SK-N-MC (cell line): ENCODE data around the gene ABCB10.
A peak's percentile ranks its signal among the peaks of the same experiment; 100 is the strongest.

ENCODE experiments used
- DNase-seq: peaks from one replicate; pipeline ENCODE4 v3.0.0-alpha.2; 2011; ENCODE audit warnings: low read depth, low spot score
- H3K27ac ChIP-seq: fragments of 200-600 bp; sonication (generic); 2 replicates; pipeline ENCODE4 v1.5.1; 2016; ENCODE audit warnings: mixed run types
- H3K36me3 ChIP-seq: fragments of 200-600 bp; sonication (generic); 2 replicates; pipeline ENCODE4 v1.6.1; 2017; ENCODE audit warnings: antibody characterized with exemption, low read length, mixed read lengths; ENCODE audit not compliant: insufficient read depth
- H3K4me3 ChIP-seq: fragments of 200-600 bp; sonication (generic); 2 replicates; pipeline ENCODE4 v1.5.1; 2016
- H3K9ac ChIP-seq: fragments of 200-600 bp; sonication (generic); 2 replicates; pipeline ENCODE4 v1.8.0; 2017; ENCODE audit warnings: mixed run types, mixed read lengths; ENCODE audit not compliant: insufficient read length
- H3K9me3 ChIP-seq: fragments of 200-600 bp; sonication (generic); 2 replicates; pipeline ENCODE4 v1.6.1; 2017; ENCODE audit warnings: low read depth, mild to moderate bottlenecking, antibody characterized with exemption, low read length, moderate library complexity, mixed read lengths
- EZH2 ChIP-seq: fragments of 200-600 bp; sonication (generic); IDR thresholded peaks from one replicate; pipeline ENCODE4 v1.6.1; 2017; ENCODE audit warnings: antibody characterized with exemption
- FOXP2 ChIP-seq: optimal IDR thresholded peaks from 2 replicates; pipeline ENCODE3; 2011; ENCODE audit warnings: mild to moderate bottlenecking, moderate library complexity; ENCODE audit not compliant: insufficient read depth; ENCODE audit errors: extremely low read length, control extremely low read depth
- POLR2AphosphoS5 ChIP-seq: IDR thresholded peaks from 2 replicates; pipeline ENCODE4 v1.6.1; 2012; ENCODE audit warnings: mild to moderate bottlenecking, low read depth, low read length, borderline replicate concordance

Gene ABCB10

GRCh38 chr1:229578168-229579058, 19.9 kb upstream of the ABCB10 start:
- TF ChIP-seq POLR2AphosphoS5 (no peak), EZH2 (no peak), FOXP2 (no peak)
- H3K9me3 ChIP-seq = no peaks in the 10 kb centered on the region
- H3K4me3 ChIP-seq = peak overlapping the region; percentile 65
- H3K9ac ChIP-seq = no peak overlapping the region
- no peaks in the 10 kb centered on the region for H3K36me3 ChIP-seq
- H3K27ac ChIP-seq = peak overlapping the region; percentile 63; the same call in 1 of the 2 replicates
- no peak for DNase-seq

- DNase-seq = no peak
- Histone ChIP-seq H3K27ac (no peak overlapping the region), H3K9me3 (no peaks in the 10 kb centered on the region), H3K4me3 (no peak overlapping the region), H3K9ac (no peak overlapping the region), H3K36me3 (no peaks in the 10 kb centered on the region)
- TF ChIP-seq EZH2 (no peak), POLR2AphosphoS5 (no peak), FOXP2 (no peak)
Observed at GRCh38 chr1:229574679-229575442, 16.4 kb upstream of the ABCB10 start.

DNA sequence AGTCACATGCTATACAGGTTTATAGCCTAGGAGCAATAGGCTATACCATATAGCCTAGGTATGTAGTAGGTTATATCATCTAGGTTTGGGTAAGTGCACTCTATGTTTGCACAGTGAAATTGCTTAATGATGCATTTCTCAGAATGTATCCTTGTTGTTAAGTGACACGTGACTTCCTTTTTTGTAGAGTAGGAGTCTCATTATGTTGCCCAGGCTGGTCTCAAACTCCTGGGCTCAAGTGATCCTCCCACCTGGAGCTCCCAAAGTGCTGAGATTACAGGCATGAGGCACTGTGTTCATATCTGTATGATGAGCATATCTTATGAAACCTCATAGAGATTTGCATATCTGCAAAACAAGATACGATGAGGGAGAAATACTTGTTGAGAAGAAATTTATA, 13.8 kb upstream of the ABCB10 start:
- no peaks in the 10 kb centered on the region for H3K9me3 ChIP-seq
- H3K4me3 ChIP-seq = no peak overlapping the region
- no peak for DNase-seq
- no peaks in the 10 kb centered on the region for H3K36me3 ChIP-seq
- H3K27ac ChIP-seq = no peak overlapping the region
- no peak for TF ChIP-seq FOXP2
- no peak for TF ChIP-seq POLR2AphosphoS5
- no peak for TF ChIP-seq EZH2
- no peak overlapping the region for H3K9ac ChIP-seq

DNA sequence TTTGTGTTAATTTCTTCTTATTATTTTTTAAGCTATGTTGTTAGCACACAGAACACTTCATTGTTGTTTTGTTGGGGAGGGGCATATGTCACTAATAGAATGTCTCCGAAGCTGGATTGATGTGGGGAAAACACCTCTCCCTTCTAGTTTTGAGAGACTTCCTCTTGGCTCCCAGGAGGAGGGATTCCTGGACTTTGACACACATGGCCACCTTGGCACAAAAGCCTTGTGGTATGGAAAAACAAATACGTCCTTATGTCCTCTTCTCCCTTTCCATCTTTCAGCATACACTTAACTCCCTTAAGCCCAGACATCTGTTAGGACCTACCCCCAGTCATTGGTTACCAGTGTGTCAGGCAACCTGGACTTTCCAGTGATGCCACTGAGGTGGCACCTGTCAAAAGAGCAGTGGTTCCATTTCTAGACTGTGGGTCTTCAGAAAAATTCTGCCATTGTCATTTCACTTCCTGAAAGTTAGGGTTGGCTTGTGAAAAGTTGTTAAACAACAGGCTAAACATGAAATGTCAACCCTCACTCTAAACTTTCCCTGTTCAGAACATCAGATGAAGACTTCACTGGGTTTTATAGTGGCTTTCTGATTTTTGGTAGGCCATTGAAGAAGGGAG, 12.5 kb upstream of the ABCB10 start:
- TF ChIP-seq POLR2AphosphoS5 (no peak), FOXP2 (no peak), EZH2 (no peak)
- H3K27ac ChIP-seq = no peak overlapping the region
- H3K4me3 ChIP-seq = no peak overlapping the region
- H3K9ac ChIP-seq = no peak overlapping the region
- H3K36me3 ChIP-seq = no peaks in the 10 kb centered on the region
- no peak for DNase-seq
- H3K9me3 ChIP-seq = no peaks in the 10 kb centered on the region

DNA sequence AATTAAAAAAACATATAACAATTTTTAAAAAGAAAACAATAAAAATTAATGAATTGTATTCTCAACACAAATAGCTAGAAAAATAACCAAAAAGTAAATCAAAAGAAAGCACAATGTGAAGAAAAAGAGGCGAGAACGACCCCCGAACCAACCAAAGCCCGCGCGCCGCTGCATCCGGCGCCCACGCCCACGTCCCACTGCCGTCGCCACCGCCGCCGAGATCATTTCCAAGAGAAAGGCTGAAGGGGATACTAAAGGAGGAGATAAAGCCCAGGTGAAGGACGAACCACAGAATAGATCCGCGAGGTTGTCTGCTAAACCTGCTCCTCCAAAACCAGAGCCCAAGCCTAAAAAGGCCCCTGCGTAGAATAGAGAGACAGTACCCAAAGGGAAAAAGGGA, 11.8 kb upstream of the ABCB10 start:
- no peak overlapping the region for H3K9ac ChIP-seq
- H3K4me3 ChIP-seq = no peak overlapping the region
- H3K9me3 ChIP-seq = no peaks in the 10 kb centered on the region
- H3K27ac ChIP-seq = no peak overlapping the region
- no peak for DNase-seq
- TF ChIP-seq EZH2 (no peak), POLR2AphosphoS5 (no peak), FOXP2 (no peak)
- no peaks in the 10 kb centered on the region for H3K36me3 ChIP-seq

DNA sequence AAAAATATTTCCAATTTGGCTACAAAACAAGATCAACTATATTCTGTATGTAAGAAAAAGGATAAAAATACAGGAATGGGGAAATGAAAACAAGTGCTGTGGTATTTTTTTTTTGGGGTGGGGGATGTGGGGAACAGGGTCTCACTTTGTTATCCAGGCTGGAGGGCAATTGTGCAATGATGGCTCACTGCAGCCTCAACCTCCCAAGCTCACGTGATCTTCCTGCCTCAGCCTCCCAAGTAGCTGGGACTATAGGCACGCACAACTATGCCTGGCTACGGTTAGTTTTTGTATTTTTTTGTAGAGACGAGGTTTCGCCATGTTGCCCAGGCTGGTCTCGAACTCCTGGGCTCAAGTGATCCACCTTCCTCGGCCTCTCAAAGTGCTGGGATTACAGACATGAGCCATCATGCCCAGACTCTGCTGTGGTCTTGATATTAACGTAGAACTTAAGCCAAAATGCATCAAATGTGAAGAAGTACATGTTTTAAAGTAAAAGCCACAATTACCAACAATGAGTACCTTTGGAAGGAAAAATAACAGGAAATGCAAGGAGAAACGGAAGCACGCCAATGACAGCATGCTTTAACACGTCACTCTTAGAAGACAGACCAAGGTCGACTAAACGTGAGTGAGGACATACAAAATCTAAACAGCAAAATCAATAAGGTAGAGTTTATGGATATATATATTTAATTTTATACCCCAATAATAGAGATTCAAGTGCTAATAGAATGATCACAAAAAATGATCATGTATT, 8.8 kb upstream of the ABCB10 start:
- DNase-seq = no peak
- H3K9ac ChIP-seq = no peak overlapping the region
- no peaks in the 10 kb centered on the region for H3K9me3 ChIP-seq
- H3K4me3 ChIP-seq = no peak overlapping the region
- H3K36me3 ChIP-seq = no peaks in the 10 kb centered on the region
- no peak overlapping the region for H3K27ac ChIP-seq
- TF ChIP-seq EZH2 = no peak
- no peak for TF ChIP-seq FOXP2
- no peak for TF ChIP-seq POLR2AphosphoS5

- Histone ChIP-seq H3K9me3 (no peaks in the 10 kb centered on the region), H3K36me3 (no peaks in the 10 kb centered on the region), H3K4me3 (no peak overlapping the region), H3K9ac (no peak overlapping the region), H3K27ac (no peak overlapping the region)
- TF ChIP-seq EZH2 = no peak
- no peak for TF ChIP-seq FOXP2
- no peak for TF ChIP-seq POLR2AphosphoS5
- no peak for DNase-seq
Observed at GRCh38 chr1:229563701-229564100, 5.2 kb upstream of the ABCB10 start.
